Type B pancreatic cell (in vitro differentiated cells): ENCODE measurements around the gene INA. TPM values are rescaled to one million over a fixed set of nuclear protein-coding genes. Genes with fewer than 3 reads are reported as not detected.
"Not testable (repeated sequence)": the region's sequence is repeated elsewhere in the genome, so short reads cannot be mapped to it uniquely, and the experiment has no call there.

ENCODE experiments used
- DNase-seq: peaks from one replicate; pipeline ENCODE4 v3.0.0; 2021; ENCODE audit warnings: mixed read lengths; ENCODE audit not compliant: unreplicated experiment; ENCODE audit errors: extremely low spot score
- H3K27ac Mint-ChIP-seq: 2 replicates; pipeline ENCODE4 v1.8.0; 2021; ENCODE audit warnings: mild to moderate bottlenecking, mixed read lengths
- H3K27me3 Mint-ChIP-seq: 2 replicates; pipeline ENCODE4 v1.8.0; 2021; ENCODE audit warnings: mixed read lengths
- H3K36me3 Mint-ChIP-seq: 2 replicates; pipeline ENCODE4 v1.8.0; 2021; ENCODE audit warnings: mixed read lengths
- H3K4me1 Mint-ChIP-seq: one replicate; pipeline ENCODE4 v1.8.0; 2021; ENCODE audit warnings: mixed read lengths; ENCODE audit not compliant: unreplicated experiment
- H3K4me3 Mint-ChIP-seq: 2 replicates; pipeline ENCODE4 v1.8.0; 2021; ENCODE audit warnings: mild to moderate bottlenecking, mixed read lengths
- H3K9me3 Mint-ChIP-seq: 2 replicates; pipeline ENCODE4 v1.8.0; 2021; ENCODE audit warnings: mixed read lengths
- CTCF ChIP-seq: fragments of 200-600 bp; sonication (generic); conservative IDR thresholded peaks from 2 replicates; pipeline ENCODE4 v1.5.0; 2021; ENCODE audit warnings: antibody characterized with exemption, mild to moderate bottlenecking
- total RNA-seq: library from RNA; stranded (reverse); gene quantifications from 2 replicates; pipeline ENCODE4 v1.2.1, GENCODE V29; 2021; ENCODE audit warnings: low replicate concordance

INA gene
- total RNA-seq, 1 donor from 2014 or later = 9.4 TPM

DNA sequence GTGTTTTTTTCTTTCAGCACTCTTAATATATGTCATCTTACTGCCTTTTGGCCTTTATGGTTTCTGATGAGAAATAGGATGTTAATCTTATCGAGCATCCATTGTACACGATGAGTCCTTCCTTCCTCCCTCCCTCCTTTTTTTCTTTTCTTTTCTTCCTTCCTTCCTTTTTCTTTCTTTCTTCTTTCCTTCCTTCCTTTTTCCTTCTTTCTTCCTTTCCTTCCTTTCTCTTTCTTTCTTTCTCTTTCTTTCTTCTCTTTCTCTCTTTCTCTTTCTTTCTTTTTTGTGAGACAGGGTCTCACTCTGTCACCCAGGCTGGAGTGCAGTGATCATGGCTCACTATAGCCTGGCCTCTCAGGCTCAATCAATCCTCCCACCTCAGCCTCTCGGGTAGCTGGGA is 22.8 kb upstream of the INA start:
- peaks cover 4% of the 10 kb centered on the region for H3K9me3 Mint-ChIP-seq
- no peak for TF ChIP-seq CTCF

GRCh38 chr10:103254538-103255325 is 22.2 kb upstream of the INA start:
- Mint-ChIP-seq H3K27ac (no peak overlapping the region), H3K36me3 (no peaks in the 10 kb centered on the region), H3K9me3 (peaks cover 6% of the 10 kb centered on the region), H3K4me3 (no peak overlapping the region), H3K27me3 (no peaks in the 10 kb centered on the region), H3K4me1 (no peaks in the 10 kb centered on the region)
- TF ChIP-seq CTCF = no peak
- no peak for DNase-seq

More for the DNA sequence above, 22.8 kb upstream of the INA start:
- no peaks in the 10 kb centered on the region for H3K27me3 Mint-ChIP-seq
- no peak overlapping the region for H3K4me3 Mint-ChIP-seq
- H3K4me1 Mint-ChIP-seq = no peaks in the 10 kb centered on the region
- no peak for DNase-seq
- no peak overlapping the region for H3K27ac Mint-ChIP-seq
- H3K36me3 Mint-ChIP-seq = no peaks in the 10 kb centered on the region

DNA sequence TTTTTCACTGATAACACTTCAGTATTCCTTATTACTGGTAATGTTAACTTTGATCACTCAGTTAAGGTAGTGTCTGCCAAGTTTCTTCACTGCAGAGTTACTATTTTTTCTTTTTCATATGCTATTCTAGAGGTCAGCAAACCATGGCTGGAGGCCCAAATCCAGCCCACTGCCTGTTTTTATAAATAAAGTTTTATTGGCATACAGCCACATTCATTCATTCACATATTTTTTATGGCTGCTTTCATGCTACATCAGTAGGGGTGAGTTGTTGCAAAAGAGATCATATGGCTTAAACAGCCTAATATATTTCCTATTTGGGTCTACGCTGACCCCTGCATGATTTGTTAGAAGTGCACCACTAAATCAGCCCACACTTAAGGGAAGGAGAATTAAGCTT is 20.3 kb upstream of the INA start:
- no peaks in the 10 kb centered on the region for H3K4me1 Mint-ChIP-seq
- no peaks in the 10 kb centered on the region for H3K36me3 Mint-ChIP-seq
- H3K4me3 Mint-ChIP-seq = no peak overlapping the region
- H3K9me3 Mint-ChIP-seq = peaks cover 6% of the 10 kb centered on the region
- TF ChIP-seq CTCF = no peak
- no peak for DNase-seq
- no peak overlapping the region for H3K27ac Mint-ChIP-seq
- H3K27me3 Mint-ChIP-seq = no peaks in the 10 kb centered on the region

DNA sequence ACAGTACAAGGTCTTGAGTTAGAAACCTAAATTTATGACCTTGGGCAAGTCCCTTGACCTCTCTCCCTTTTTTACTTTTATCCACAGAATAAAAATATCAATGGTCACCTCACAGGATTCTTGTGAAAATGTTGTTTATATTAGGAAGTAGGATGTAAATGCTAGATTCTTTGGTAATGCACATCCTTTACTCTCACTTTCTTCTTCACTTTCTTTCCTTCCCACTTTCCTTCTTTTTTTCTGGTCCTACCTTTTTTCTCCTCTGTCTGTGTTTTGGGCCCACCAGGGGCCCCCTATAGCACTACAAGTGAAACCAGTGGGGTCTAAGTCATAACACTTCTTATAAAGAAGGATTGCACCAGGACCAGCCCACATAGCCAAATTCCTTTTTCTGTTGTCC is 19.1 kb upstream of the INA start:
- no peaks in the 10 kb centered on the region for H3K36me3 Mint-ChIP-seq
- DNase-seq = no peak
- no peak for TF ChIP-seq CTCF
- peaks cover 6% of the 10 kb centered on the region for H3K9me3 Mint-ChIP-seq
- no peak overlapping the region for H3K4me3 Mint-ChIP-seq
- H3K4me1 Mint-ChIP-seq = no peaks in the 10 kb centered on the region
- no peak overlapping the region for H3K27ac Mint-ChIP-seq
- H3K27me3 Mint-ChIP-seq = no peaks in the 10 kb centered on the region

- DNase-seq, H3K4me1 Mint-ChIP-seq, H3K36me3 Mint-ChIP-seq, H3K27ac Mint-ChIP-seq, H3K4me3 Mint-ChIP-seq, H3K27me3 Mint-ChIP-seq, H3K9me3 Mint-ChIP-seq: not testable (repeated sequence)
Measured at GRCh38 chr10:103258928-103259327, 18.0 kb upstream of the INA start.

- H3K27ac Mint-ChIP-seq = no peak overlapping the region
- no peak for TF ChIP-seq CTCF
- no peak for DNase-seq
- peaks cover 6% of the 10 kb centered on the region for H3K9me3 Mint-ChIP-seq
- H3K4me3 Mint-ChIP-seq = no peak overlapping the region
- H3K4me1 Mint-ChIP-seq = no peaks in the 10 kb centered on the region
- peaks cover 7% of the 10 kb centered on the region for H3K27me3 Mint-ChIP-seq
- no peaks in the 10 kb centered on the region for H3K36me3 Mint-ChIP-seq
Measured at GRCh38 chr10:103259989-103260388, 16.9 kb upstream of the INA start.
